GM04504 (cell line): Measurements from ENCODE around the gene MAP7.
A peak's percentile ranks its signal among the peaks of the same experiment; 100 is the strongest.
"Not testable (repeated sequence)": the region's sequence is repeated elsewhere in the genome, so short reads cannot be mapped to it uniquely, and the experiment has no call there.

Experiments
- DNase-seq: peaks from one replicate; pipeline ENCODE4 v3.0.0-alpha.2; 2012; ENCODE audit warnings: low read depth

Gene MAP7

DNA sequence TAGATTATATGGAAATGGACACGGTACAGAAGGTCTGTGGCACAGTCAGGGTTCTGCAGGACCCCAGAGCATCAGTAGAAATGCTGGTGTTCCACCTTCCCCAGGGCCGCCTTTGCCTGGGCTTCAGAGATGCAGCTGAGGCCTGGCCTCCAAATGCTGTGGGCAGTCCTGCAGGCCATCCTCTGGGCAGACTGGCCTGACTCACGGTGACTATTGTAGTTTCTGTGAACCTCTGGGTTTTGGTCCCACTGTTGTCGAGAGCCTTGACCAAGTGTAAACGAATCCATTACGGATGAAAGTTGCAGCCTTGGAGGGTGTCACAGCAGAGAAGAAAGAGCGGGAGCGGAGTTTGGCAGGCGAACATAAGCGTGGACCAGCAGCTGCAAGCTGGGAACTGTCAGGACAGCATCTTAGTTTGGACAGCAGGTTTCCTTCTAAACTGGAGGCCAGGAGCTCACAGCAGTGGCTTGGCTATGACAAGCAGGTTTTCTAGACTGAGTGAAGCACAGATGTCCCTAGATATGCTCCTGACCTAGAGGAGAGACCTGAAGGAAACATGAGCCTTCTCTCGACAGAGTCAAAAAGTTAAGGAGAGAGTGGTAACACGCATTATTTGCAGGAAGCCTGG lies 214.4 kb downstream of the MAP7 start:
- no peak for DNase-seq

GRCh38 chr6:136334853-136335252 lies 215.4 kb downstream of the MAP7 start:
- no peak for DNase-seq

DNA sequence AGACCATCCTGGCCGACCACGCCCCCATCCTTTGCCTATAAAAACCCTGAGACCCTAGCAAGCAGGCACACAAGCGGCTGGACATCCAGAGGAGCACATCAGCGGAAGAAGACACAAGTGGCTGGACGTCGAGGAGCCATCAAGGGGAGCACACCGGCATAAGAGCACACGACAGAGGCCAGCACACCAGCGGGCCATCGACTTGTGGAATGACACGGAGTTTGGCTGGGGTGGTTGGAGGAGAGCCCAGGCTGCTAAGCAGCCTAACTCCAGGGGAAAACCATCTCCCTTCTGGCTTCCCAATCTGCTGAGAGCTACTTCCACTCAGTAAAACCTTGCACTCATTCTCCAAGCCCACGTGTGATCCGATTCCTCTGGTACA lies 215.8 kb downstream of the MAP7 start:
- no peak for DNase-seq

DNA sequence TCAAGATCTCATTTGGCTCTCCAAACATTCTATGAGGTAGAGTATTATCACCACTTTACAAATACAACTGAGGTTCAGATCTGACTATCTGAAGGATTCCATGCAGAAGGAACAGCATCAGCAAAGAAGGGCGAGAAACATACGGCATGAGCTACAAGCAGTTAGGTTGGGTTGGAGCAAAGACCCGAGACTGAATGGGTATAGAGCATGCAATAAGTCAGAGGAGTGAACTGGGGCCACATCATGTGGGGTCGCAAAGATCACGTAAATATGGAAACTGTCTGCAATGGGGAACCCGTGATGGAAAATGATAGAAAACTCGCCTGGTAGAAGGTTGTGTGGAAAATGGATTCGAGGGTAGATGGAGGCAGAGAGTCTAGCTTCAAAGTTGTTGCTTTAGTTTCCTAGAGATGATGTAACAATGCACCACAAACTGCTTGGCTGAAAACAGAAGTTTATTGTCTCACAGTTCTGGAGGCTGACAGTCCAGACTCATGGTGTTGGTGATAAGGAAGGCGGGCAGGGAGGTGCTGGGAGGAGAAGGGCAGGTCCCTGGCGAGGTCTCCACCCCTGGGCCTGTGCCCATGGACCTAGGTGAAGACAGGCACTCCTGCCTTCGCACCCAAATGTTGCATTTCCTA lies 216.3 kb downstream of the MAP7 start:
- no peak for DNase-seq

DNA sequence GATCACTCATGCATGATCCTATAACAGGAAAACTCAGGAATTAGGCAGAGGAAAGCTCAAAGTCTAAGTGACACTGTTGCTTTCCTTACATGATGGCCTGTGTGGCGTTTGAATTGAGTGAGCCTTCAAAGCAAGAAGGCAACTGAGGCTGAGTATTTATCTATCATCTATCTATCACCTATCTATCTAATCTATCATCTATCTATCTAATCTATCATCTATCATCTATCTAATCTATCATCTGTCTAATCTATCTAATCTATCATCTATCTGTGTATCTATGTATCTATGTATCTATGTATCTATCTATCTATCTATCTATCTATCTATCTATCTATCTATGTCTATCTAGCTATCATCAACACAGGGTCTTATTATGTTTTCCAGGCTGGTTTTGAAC lies 218.8 kb downstream of the MAP7 start:
- no peak for DNase-seq

DNA sequence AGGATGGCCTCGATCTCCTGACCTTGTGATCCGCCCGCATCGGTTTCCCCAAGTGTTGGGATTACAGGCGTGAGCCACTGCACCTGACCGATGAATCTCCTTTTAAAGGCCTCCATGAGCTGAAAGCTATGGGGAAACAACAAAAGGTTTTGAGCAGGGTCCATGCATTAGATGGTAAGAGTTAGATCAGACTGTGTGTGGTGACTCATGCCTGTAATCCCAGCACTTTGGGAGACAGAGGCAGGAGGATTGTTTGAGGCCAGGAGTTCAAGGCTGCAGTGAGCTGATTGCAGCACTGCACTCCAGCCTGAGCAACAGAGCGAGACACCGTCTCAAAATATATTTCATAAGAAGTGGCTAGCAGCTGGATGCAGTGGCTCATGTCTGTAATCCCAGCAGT lies 219.6 kb downstream of the MAP7 start:
- DNase-seq = no peak

DNA sequence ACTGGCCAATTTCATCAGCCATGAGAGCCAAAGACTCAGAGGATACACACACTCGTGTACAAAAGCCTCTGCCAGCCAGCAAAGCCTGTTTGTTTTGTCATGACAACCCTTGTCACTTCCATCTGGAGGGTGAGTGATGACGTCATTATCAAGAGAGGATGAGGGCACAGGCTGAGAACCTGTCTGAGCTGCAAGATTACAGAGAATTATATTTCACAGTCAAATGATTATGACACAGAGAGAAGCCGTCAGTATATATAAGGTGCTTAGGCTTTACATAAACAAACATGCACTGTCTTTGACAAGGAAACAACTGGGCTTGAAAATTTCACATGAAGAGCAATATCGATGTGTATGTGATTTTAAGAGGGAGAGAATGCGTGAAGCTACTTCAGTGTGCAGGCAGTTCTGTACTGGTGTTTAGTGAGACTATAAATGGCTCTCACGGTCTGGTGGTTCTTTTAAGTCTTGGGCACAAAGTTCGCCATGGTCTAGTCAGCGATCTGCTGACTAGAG lies 224.1 kb downstream of the MAP7 start:
- no peak for DNase-seq

DNA sequence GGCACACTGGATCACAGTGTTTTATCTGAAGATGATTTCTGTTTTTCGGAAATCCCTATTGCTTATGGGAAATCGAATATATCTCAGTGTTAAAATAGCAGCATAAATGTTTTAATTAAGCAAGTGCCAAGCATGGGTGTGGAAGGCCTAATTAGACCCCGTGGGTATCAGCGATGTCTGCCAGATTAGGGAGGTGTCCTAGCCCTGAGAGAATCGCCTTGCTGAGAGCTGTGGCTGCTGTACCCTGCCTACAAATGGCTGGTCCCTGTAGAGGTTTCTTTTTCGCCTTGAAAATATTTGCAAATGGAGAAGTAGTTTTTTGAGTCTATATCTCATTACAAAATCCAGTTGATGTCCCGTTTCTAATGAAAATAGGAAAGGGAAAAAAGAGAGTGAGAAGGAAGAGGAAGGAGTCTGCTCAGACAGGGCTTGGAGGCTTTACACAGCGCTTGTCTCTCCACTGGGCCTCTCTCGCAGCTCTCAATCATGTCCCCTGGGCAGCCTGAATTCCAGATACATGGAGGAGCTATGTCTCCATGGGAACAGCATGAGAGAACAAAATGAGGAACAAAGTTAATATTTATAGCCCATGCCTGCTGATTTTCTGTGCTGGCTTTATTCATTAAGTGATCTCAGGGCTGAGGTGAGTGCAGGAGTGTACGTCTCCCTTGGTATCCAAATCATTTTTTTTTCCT lies 225.4 kb downstream of the MAP7 start:
- no peak for DNase-seq

DNA sequence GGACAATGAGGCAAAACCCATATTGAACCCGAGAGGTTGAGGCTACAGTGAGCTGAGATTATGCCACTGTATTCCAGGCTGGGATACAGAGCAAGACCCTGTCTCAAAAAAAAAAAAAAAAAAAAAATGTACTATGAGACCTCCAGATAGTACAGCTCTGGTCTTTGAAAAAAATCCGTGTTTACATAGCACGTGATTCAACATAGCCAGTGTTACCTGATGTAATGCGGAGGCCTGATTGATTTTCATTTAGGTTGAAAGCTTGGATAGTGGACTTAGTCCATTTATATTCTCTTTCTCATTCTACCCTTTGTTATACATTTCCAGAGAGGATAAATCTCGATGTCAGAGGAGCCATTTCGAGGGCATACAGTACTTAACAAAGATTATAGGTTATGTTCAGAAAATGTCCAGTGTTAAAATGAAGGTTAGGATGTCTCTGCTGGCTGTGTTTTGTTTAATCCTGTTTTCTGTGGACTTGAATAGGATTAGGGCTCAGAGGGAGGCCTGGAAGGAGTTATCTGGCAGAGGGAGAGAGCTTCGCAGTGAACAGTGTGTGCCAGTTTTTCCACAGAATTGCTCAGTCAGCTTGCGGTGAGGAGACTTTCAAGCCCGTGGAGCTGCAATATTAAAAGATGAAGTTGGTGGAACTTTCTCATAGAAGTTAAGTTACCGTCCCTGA lies 226.7 kb downstream of the MAP7 start:
- no peak for DNase-seq

GRCh38 chr6:136319732-136320131 lies 230.5 kb downstream of the MAP7 start:
- no peak for DNase-seq

DNA sequence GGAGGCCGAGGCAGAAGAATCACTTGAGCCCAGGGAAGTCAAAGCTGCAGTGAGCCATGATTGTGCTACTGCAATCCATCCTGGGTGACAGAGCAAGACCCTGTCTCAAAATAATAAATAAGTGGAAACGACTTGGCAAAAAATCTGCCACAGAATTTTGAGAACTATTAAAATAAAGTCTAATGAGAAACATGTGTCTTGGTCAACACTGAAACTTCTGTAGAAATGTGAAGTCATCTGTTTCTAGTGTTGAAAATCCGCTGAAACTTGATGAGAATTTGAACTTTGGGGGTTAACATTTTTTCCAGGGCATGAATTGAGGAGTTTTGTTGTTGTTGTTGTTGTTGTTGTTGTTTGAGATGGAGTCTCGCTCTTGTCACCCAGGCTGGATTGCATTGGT lies 231.5 kb downstream of the MAP7 start:
- DNase-seq = peak; percentile 8

DNA sequence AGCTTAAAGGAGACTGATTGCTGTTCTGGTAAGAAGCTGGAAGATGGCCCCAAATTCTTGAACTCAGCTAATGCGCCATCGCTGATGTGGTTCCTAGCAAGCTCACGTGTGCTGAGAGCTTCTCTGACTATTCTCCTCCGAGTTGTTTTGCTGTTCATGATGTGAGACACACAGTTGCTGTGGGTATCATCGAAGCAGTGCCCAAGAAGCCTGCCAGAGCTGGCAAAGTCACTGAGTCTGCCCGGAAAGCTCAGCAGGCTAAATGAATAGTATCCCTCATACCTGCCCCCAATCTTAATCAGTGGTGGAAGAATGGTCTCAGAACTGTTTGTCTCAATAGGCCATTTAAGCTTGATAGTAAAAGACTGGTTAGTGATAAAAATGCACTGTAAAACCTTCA lies 232.3 kb downstream of the MAP7 start:
- DNase-seq = no peak

- DNase-seq = peak; percentile 32
Observed at GRCh38 chr6:136317021-136317694, 233.1 kb downstream of the MAP7 start.

- DNase-seq = no peak
Observed at GRCh38 chr6:136315594-136315993, 234.6 kb downstream of the MAP7 start.

GRCh38 chr6:136312975-136313374 lies 237.2 kb downstream of the MAP7 start:
- no peak for DNase-seq

GRCh38 chr6:136309729-136310311 lies 240.4 kb downstream of the MAP7 start:
- DNase-seq = no peak

GRCh38 chr6:136309171-136309570 lies 241.1 kb downstream of the MAP7 start:
- DNase-seq = no peak

DNA sequence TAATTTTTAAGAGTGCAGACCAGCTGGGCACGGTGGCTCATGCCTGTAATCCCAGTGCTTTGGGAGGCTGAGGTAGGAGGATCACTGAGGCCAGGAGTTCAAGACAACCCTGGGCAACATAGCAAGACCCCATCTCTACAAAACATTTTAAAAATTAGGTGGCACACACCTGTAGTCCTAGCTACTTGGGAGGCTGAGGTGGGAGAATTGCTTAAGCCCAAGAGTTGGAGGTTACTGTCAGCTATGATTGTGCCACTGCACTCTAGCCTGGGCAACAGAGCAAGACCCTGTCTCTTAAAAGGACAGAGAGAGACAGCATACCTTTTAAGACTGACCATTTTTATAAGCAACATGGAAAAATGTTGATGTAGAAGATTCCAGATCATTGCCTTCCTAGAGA lies 241.8 kb downstream of the MAP7 start:
- DNase-seq = not testable (repeated sequence)

DNA sequence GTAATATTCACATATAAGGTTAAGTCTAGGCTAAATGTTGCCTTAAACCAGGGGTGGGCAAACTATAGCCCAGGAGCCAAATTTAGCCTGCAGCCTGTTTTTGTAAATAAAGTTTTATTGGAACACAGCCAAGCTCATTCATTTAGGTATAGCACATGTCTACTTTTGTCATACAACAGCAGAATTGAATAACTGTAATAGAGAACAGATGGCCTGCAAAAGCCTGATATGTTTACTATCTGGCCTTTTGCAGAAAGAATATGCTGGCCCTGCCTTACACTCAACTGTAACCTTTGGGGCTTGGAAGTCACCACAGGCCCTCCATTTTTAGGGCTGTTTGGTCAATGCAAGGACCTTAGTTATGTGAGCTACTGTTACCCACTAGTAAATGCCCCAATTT lies 242.9 kb downstream of the MAP7 start:
- no peak for DNase-seq

DNA sequence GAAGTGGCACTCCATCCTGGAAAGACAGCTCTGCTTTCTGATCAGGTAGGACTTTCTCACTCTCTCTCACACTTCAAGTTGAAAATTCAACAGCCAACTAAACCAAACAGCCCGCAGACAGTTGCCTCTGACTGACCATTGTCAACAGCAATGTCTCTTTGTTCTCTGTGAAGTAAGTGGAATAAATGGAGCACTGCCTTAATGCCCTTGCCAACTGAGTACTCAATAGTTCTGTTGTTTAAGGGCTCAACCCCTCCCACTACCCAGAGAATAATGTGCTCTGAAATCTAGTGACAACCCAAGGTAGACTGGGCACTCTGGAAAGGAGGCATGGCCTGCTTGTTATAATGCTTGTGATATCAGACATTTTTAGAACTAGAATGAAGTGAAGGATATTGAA lies 243.8 kb downstream of the MAP7 start:
- no peak for DNase-seq

DNA sequence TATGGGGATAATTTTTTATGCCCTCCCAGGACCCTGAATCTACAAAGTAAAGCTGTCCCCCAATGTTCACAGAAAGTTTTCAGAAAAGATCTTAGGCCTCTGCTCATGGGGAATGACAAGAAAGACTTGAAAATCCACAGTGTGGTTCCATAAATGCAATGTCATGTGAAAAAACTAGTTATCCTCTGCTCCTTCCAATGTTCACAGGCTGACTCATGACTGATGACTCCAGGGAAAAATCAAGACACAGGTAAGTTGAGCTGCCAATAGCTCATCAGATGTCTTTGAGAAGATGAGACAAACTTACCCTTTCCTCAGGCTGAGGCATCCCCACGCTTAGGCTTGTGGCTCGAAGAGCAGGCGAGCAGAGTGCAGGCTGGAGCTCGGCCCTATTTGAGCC lies 245.8 kb downstream of the MAP7 start:
- no peak for DNase-seq

- no peak for DNase-seq
Observed at GRCh38 chr6:136303516-136303915, 246.7 kb downstream of the MAP7 start.
